HCT116 (cell line): Measurements from ENCODE around the gene CRY2. TPM values are rescaled to one million over a fixed set of nuclear protein-coding genes. Genes with fewer than 3 reads are reported as not detected.

Source experiments
- ATAC-seq: fragments of 200-7000 bp; cut with Tn5 transposase; 2 replicates; pipeline ENCODE4 v1.9.1; 2020; ENCODE audit warnings: mild to moderate bottlenecking, moderate library complexity
- BruUV-seq: library from RNA; stranded (reverse); fragments of 400-500 nt; replicated peaks from 2 replicates; lab custom pipeline; 2021; lab: Mats Ljungman, UMichigan
- CTCF ChIA-PET: fragments of 300-600 bp; sonication (Branson Sonifier 250); formaldehyde crosslinking; loops from one replicate; lab custom pipeline; 2021; ENCODE audit warnings: antibody characterized with exemption; lab: Charles Lee
- POLR2A ChIA-PET: fragments of 300-600, 350-600 bp; sonication (Branson Sonifier 250); formaldehyde crosslinking; loops from one replicate; lab custom pipeline; 2021; ENCODE audit warnings: antibody characterized with exemption; lab: Charles Lee
- RAD21 ChIA-PET, 2 experiments: fragments of 300-600 bp; sonication (Branson Sonifier 250); formaldehyde crosslinking; loops; one replicate each; lab custom pipeline; 2023; ENCODE audit warnings: low total read pairs in 2 of 2; ENCODE audit not compliant: uncharacterized antibody in 2 of 2, unreplicated experiment in 2 of 2, low non-redundant PET in 1 of 2; lab: Charles Lee
- DNase-seq: peaks from one replicate; pipeline ENCODE4 v3.0.0-alpha.2; 2010; ENCODE audit warnings: low read depth, low spot score
- H2AFZ ChIP-seq: fragments of 200-600 bp; shearing (Covaris generic), sonication (generic); 2 replicates; pipeline ENCODE4 v1.6.1; 2017; ENCODE audit warnings: low read depth, mixed run types, mixed read lengths, antibody characterized with exemption, low read length; ENCODE audit not compliant: poor library complexity, severe bottlenecking
- H3K27ac ChIP-seq: 2 replicates; pipeline ENCODE4 v1.5.1; 2012; ENCODE audit warnings: low read depth, low read length
- H3K27me3 ChIP-seq: fragments of 200-600 bp; sonication (generic); 2 replicates; pipeline ENCODE4 v1.6.1; 2016; ENCODE audit warnings: mixed run types, low read length, mixed read lengths; ENCODE audit not compliant: insufficient read depth
- H3K36me3 ChIP-seq, 2 experiments: fragments of 200-500 bp in 1 of 2; fragments of 200-600 bp in 1 of 2; sonication (Bioruptor generic) in 1 of 2; sonication (generic) in 1 of 2; 2 replicates each; pipeline versions ENCODE4 v1.5.1 to v1.6.1; 2014 to 2016; ENCODE audit warnings: low read length in 2 of 2, inconsistent platforms in 1 of 2, mixed read lengths in 1 of 2, mixed run types in 1 of 2; ENCODE audit not compliant: insufficient read depth in 2 of 2, control insufficient read depth in 1 of 2
- H3K4me1 ChIP-seq, 2 experiments: fragments of 200-600 bp in 1 of 2; sonication (generic) in 1 of 2; 2 replicates each; pipeline versions ENCODE4 v1.5.1 to v1.6.1; 2012 to 2017; ENCODE audit warnings: low read length in 2 of 2, inconsistent platforms in 1 of 2, mild to moderate bottlenecking in 1 of 2, mixed read lengths in 1 of 2, mixed run types in 1 of 2, moderate library complexity in 1 of 2; ENCODE audit not compliant: insufficient read depth in 2 of 2, control insufficient read depth in 1 of 2
- H3K4me2 ChIP-seq: fragments of 200-600 bp; sonication (generic); 2 replicates; pipeline ENCODE4 v1.6.1; 2017; ENCODE audit warnings: mixed run types, low read length, mixed read lengths
- H3K4me3 ChIP-seq, 2 experiments: fragments of 200-600 bp in 1 of 2; sonication (generic) in 1 of 2; replicated peaks in 1 of 2; 2 replicates each; pipeline ENCODE4 v1.5.1; 2011 to 2016; ENCODE audit warnings: low read length in 2 of 2, control low read depth in 1 of 2, low read depth in 1 of 2, mild to moderate bottlenecking in 1 of 2, mixed read lengths in 1 of 2, mixed run types in 1 of 2
- H3K79me2 ChIP-seq: fragments of 200-600 bp; sonication (generic); 2 replicates; pipeline ENCODE4 v1.6.1; 2017; ENCODE audit warnings: mild to moderate bottlenecking, mixed run types, low read length, moderate library complexity, mixed read lengths; ENCODE audit not compliant: insufficient read depth
- H3K9ac ChIP-seq: fragments of 200-600 bp; sonication (generic); 2 replicates; pipeline ENCODE4 v1.6.1; 2016; ENCODE audit warnings: low read length, mixed read lengths
- H3K9me2 ChIP-seq: fragments of 200-600 bp; sonication (generic), shearing (Covaris generic); 2 replicates; pipeline ENCODE4 v1.6.1; 2017; ENCODE audit warnings: mixed run types, mild to moderate bottlenecking, moderate library complexity; ENCODE audit not compliant: insufficient read depth
- H3K9me3 ChIP-seq, 2 experiments: fragments of 200-500 bp in 1 of 2; fragments of 200-600 bp in 1 of 2; sonication (Bioruptor generic) in 1 of 2; sonication (generic) in 1 of 2; 2 replicates each; pipeline ENCODE4 v1.6.1; 2014 to 2017; ENCODE audit warnings: low read length in 2 of 2, mixed read lengths in 2 of 2, inconsistent platforms in 1 of 2, low read depth in 1 of 2, mild to moderate bottlenecking in 1 of 2, mixed run types in 1 of 2, moderate library complexity in 1 of 2; ENCODE audit not compliant: control insufficient read depth in 1 of 2, insufficient read depth in 1 of 2
- H4K20me1 ChIP-seq: fragments of 200-600 bp; sonication (generic), shearing (Covaris generic); 2 replicates; pipeline ENCODE4 v1.6.1; 2017; ENCODE audit warnings: mixed run types, mild to moderate bottlenecking, moderate library complexity; ENCODE audit not compliant: insufficient read depth
- CEBPB ChIP-seq: IDR thresholded peaks from 2 replicates; pipeline ENCODE4 v1.6.1; 2012; ENCODE audit warnings: low read depth
- EGR1 ChIP-seq: IDR thresholded peaks from 2 replicates; pipeline ENCODE4 v1.6.1; 2012; ENCODE audit warnings: low read depth
- EZH2 ChIP-seq: fragments of 200-600 bp; sonication (generic); IDR thresholded peaks from 2 replicates; pipeline ENCODE4 v1.6.1; 2017; ENCODE audit warnings: antibody characterized with exemption, mixed run types
- EZH2phosphoT487 ChIP-seq: fragments of 200-600 bp; IDR thresholded peaks from 2 replicates; pipeline ENCODE4 v1.6.1; 2018; ENCODE audit warnings: antibody characterized with exemption, borderline replicate concordance
- FOSL1 ChIP-seq: IDR thresholded peaks from 2 replicates; pipeline ENCODE4 v1.6.1; 2012; ENCODE audit warnings: low read depth
- JUND ChIP-seq: IDR thresholded peaks from 2 replicates; pipeline ENCODE4 v1.6.1; 2012
- POLR2A ChIP-seq: IDR thresholded peaks from 2 replicates; pipeline ENCODE4 v1.7.0; 2011; ENCODE audit warnings: borderline replicate concordance; ENCODE audit not compliant: insufficient read depth, insufficient read length; ENCODE audit errors: extremely low read depth
- POLR2AphosphoS5 ChIP-seq: IDR thresholded peaks from 2 replicates; pipeline ENCODE4 v1.6.1; 2011; ENCODE audit warnings: mild to moderate bottlenecking, low read depth, low read length, moderate library complexity
- RAD21 ChIP-seq: IDR thresholded peaks from 2 replicates; pipeline ENCODE4 v1.6.1; 2012; ENCODE audit warnings: low read depth, mild to moderate bottlenecking
- SIN3A ChIP-seq: IDR thresholded peaks from 2 replicates; pipeline ENCODE4 v1.6.1; 2012; ENCODE audit warnings: low read depth
- SP1 ChIP-seq: IDR thresholded peaks from 2 replicates; pipeline ENCODE4 v1.6.1; 2012; ENCODE audit warnings: low read depth
- SRF ChIP-seq: IDR thresholded peaks from 2 replicates; pipeline ENCODE4 v1.6.1; 2012; ENCODE audit warnings: low read depth
- TCF7L2 ChIP-seq: IDR thresholded peaks from 2 replicates; pipeline ENCODE4 v1.7.0; 2011; ENCODE audit warnings: borderline replicate concordance, inconsistent platforms; ENCODE audit not compliant: insufficient read depth, insufficient read length; ENCODE audit errors: extremely low read depth
- ZFX ChIP-seq: fragments of 450-650 bp; IDR thresholded peaks from 2 replicates; pipeline ENCODE4 v1.6.1; 2017
- ZNF274 ChIP-seq: fragments of 200-500 bp; sonication (Bioruptor generic); IDR thresholded peaks from 2 replicates; pipeline ENCODE4 v1.6.1; 2014; ENCODE audit warnings: mild to moderate bottlenecking, low read depth, low read length, inconsistent platforms
- intact Hi-C: fragments of 100-400 bp; cut with micrococcal nuclease; formaldehyde crosslinking; loops from 2 replicates; pipeline ENCODE4 v1.10.0; 2022
- total RNA-seq: library from RNA; stranded (reverse); gene quantifications from one replicate; pipeline ENCODE4 v1.2.1, GENCODE V29; 2021; ENCODE audit not compliant: unreplicated experiment
- TF ChIP-seq, protein P1 (sequence below), 3 experiments: fragments of 200-600 bp in 1 of 3; sonication (generic) in 1 of 3; IDR thresholded peaks in 2 of 3; conservative IDR thresholded peaks in 1 of 3; 2 replicates each; pipeline ENCODE4 v1.5.1; 2012 to 2017; ENCODE audit warnings: low read depth in 2 of 3, low read length in 2 of 3, antibody characterized with exemption in 1 of 3, borderline replicate concordance in 1 of 3, control low read depth in 1 of 3, mild to moderate bottlenecking in 1 of 3, mixed read lengths in 1 of 3, mixed run types in 1 of 3, moderate library complexity in 1 of 3; ENCODE audit not compliant: insufficient read depth in 1 of 3
- TF ChIP-seq, protein P2 (sequence below): IDR thresholded peaks from 2 replicates; pipeline ENCODE4 v1.6.1; 2012
- TF ChIP-seq, protein P3 (sequence below): IDR thresholded peaks from 2 replicates; pipeline ENCODE4 v1.6.1; 2011; ENCODE audit warnings: mild to moderate bottlenecking, low read length, moderate library complexity; ENCODE audit not compliant: insufficient replicate concordance; ENCODE audit errors: extremely low read depth
- TF ChIP-seq, protein P4 (sequence below): IDR thresholded peaks from 2 replicates; pipeline ENCODE4 v1.6.1; 2012

Gene CRY2
- total RNA-seq, 1 experiment from 2014 or later = 18.0 TPM

DNA sequence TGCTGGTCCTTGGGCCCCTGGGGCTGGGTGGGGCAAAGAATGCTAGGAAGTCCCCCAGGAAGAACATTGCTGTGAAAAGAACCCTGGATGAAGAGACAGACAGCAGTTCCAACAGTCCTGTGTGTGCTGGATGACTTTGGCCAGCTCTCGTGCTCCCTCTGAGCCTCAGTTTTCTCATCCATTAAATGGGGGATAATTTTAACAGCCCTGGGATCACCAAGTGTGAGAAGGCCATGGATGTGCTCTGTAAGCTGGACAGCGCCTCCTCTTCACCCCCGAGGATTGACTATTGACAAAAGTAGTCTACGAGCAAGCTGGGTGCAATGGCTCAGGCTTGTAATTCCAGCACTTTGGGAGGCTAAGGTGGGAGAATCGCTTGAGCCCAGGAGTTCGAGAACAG is 77.7 kb downstream of the CRY2 start (continued):
- no peak for TF ChIP-seq SRF
- TF ChIP-seq, protein P1, sequence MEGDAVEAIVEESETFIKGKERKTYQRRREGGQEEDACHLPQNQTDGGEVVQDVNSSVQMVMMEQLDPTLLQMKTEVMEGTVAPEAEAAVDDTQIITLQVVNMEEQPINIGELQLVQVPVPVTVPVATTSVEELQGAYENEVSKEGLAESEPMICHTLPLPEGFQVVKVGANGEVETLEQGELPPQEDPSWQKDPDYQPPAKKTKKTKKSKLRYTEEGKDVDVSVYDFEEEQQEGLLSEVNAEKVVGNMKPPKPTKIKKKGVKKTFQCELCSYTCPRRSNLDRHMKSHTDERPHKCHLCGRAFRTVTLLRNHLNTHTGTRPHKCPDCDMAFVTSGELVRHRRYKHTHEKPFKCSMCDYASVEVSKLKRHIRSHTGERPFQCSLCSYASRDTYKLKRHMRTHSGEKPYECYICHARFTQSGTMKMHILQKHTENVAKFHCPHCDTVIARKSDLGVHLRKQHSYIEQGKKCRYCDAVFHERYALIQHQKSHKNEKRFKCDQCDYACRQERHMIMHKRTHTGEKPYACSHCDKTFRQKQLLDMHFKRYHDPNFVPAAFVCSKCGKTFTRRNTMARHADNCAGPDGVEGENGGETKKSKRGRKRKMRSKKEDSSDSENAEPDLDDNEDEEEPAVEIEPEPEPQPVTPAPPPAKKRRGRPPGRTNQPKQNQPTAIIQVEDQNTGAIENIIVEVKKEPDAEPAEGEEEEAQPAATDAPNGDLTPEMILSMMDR (IDR thresholded peaks at IDR 0.05 in 2 of 3, conservative IDR thresholded peaks at IDR 0.05 in 1 of 3; ENCODE audit: borderline replicate concordance in 1 of 3, insufficient read depth in 1 of 3, low read depth in 2 of 3, low read length in 2 of 3) = no peak

DNA sequence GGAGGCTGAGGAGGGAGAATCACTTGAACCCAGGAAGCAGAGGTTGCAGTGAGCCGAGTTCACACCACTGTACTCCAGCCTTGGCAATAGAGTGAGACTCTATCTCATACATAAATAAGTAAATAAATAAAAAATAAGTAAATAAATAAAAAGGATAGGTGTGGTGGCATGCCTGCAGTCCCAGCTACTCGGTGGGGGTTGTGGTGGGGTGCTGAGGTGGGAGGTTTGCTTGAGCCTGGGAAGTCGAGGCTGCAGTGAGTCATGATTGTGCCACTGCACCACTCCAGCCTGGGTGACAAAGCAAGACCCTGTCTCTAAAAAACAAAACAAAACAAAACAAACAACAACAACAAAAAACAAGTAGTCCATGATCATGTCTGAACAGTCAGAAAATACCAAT is 78.3 kb downstream of the CRY2 start:
- Histone ChIP-seq H3K9me3 (no peaks in the 10 kb centered on the region), H3K4me1 (peaks cover 11 to 24% of the 10 kb centered on the region in 2 experiments), H3K9ac (no peak overlapping the region), H3K36me3 (peaks cover 0 to 32% of the 10 kb centered on the region in 2 experiments), H3K27me3 (no peaks in the 10 kb centered on the region), H3K27ac (no peak overlapping the region), H3K4me3 (no peak overlapping the region), H3K9me2 (no peaks in the 10 kb centered on the region), H2AFZ (no peak overlapping the region), H3K4me2 (no peak overlapping the region), H4K20me1 (no peaks in the 10 kb centered on the region), H3K79me2 (peaks cover 14% of the 10 kb centered on the region)
- no TSS peak for BruUV-seq
- ChIA-PET CTCF (no interaction called here), POLR2A (no interaction called here), RAD21 (no interaction called here)
- TF ChIP-seq EGR1 = no peak
- no peak for TF ChIP-seq SP1
- no peak for TF ChIP-seq TCF7L2
- TF ChIP-seq JUND = no peak
- no peak for TF ChIP-seq POLR2A
- no peak for TF ChIP-seq FOSL1
- no peak for TF ChIP-seq POLR2AphosphoS5
- no peak for TF ChIP-seq ZFX
- TF ChIP-seq, protein P2, sequence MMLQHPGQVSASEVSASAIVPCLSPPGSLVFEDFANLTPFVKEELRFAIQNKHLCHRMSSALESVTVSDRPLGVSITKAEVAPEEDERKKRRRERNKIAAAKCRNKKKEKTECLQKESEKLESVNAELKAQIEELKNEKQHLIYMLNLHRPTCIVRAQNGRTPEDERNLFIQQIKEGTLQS = no peak
- TF ChIP-seq EZH2phosphoT487 = no peak
- no peak for TF ChIP-seq SIN3A
- TF ChIP-seq SRF = no peak
- TF ChIP-seq, protein P3, sequence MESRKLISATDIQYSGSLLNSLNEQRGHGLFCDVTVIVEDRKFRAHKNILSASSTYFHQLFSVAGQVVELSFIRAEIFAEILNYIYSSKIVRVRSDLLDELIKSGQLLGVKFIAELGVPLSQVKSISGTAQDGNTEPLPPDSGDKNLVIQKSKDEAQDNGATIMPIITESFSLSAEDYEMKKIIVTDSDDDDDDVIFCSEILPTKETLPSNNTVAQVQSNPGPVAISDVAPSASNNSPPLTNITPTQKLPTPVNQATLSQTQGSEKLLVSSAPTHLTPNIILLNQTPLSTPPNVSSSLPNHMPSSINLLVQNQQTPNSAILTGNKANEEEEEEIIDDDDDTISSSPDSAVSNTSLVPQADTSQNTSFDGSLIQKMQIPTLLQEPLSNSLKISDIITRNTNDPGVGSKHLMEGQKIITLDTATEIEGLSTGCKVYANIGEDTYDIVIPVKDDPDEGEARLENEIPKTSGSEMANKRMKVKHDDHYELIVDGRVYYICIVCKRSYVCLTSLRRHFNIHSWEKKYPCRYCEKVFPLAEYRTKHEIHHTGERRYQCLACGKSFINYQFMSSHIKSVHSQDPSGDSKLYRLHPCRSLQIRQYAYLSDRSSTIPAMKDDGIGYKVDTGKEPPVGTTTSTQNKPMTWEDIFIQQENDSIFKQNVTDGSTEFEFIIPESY = no peak
- no peak for TF ChIP-seq EZH2
- TF ChIP-seq ZNF274 = no peak
- no peak for TF ChIP-seq RAD21
- TF ChIP-seq, protein P4, sequence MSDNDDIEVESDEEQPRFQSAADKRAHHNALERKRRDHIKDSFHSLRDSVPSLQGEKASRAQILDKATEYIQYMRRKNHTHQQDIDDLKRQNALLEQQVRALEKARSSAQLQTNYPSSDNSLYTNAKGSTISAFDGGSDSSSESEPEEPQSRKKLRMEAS = no peak
- TF ChIP-seq CEBPB = no peak
- no peak for ATAC-seq
- intact Hi-C loops = no loop called here
- no peak for DNase-seq
